HepG2 (cell line): ENCODE data around the gene ABHD2. TPM values are rescaled to one million over a fixed set of nuclear protein-coding genes. Genes with fewer than 3 reads are reported as not detected.

ENCODE experiments used
- ARHGAP35 ChIP-seq: sonication (generic); formaldehyde crosslinking; IDR thresholded peaks from 2 replicates; pipeline ENCODE4 v1.9.0; 2022; ENCODE audit warnings: mild to moderate bottlenecking, inconsistent platforms, moderate library complexity, missing genetic modification reagents, borderline replicate concordance
- IKZF5 ChIP-seq: IDR thresholded peaks from 2 replicates; pipeline ENCODE4 v1.6.1; 2018; ENCODE audit warnings: missing genetic modification reagents, mild to moderate bottlenecking, missing compliant biosample characterization
- MAF1 ChIP-seq: sonication (generic); formaldehyde crosslinking; IDR thresholded peaks from 2 replicates; pipeline ENCODE4 v1.5.0; 2020; ENCODE audit warnings: missing genetic modification reagents, borderline replicate concordance
- MBNL3 ChIP-seq: fragments of 250-450 bp; sonication (Bioruptor Pico); conservative IDR thresholded peaks from 2 replicates; pipeline ENCODE4 v1.8.0; 2022; ENCODE audit warnings: mild to moderate bottlenecking, inconsistent platforms
- MIXL1 ChIP-seq: IDR thresholded peaks from 2 replicates; pipeline ENCODE4 v1.6.1; 2016
- PAF1 ChIP-seq: IDR thresholded peaks from 2 replicates; pipeline ENCODE4 v1.6.1; 2016; ENCODE audit warnings: missing genetic modification reagents, missing compliant biosample characterization
- PHB2 ChIP-seq: fragments of 450-650 bp; IDR thresholded peaks from 2 replicates; pipeline ENCODE4 v1.6.1; 2018; ENCODE audit not compliant: partially characterized antibody
- RAD51 ChIP-seq: fragments of 450-650 bp; IDR thresholded peaks from 2 replicates; pipeline ENCODE4 v1.6.1; 2016; ENCODE audit warnings: borderline replicate concordance
- SNRNP70 ChIP-seq: fragments of 200-400 bp; formaldehyde crosslinking; IDR thresholded peaks from 2 replicates; pipeline ENCODE4 v1.6.1; 2017; ENCODE audit warnings: mild to moderate bottlenecking, low read depth, low read length, moderate library complexity
- SSRP1 ChIP-seq: IDR thresholded peaks from 2 replicates; pipeline ENCODE4 v1.6.1; 2016; ENCODE audit warnings: control low read depth
- TEAD2 ChIP-seq: sonication (generic); formaldehyde crosslinking; IDR thresholded peaks from 2 replicates; pipeline ENCODE4 v1.9.0; 2021; ENCODE audit warnings: missing genetic modification reagents
- THYN1 ChIP-seq: sonication (generic); formaldehyde crosslinking; IDR thresholded peaks from 2 replicates; pipeline ENCODE4 v1.8.1; 2023; ENCODE audit warnings: low read depth, mild to moderate bottlenecking, moderate library complexity, missing genetic modification reagents, borderline replicate concordance
- TIGD3 ChIP-seq: sonication (generic); formaldehyde crosslinking; IDR thresholded peaks from 2 replicates; pipeline ENCODE4 v1.5.1; 2020; ENCODE audit warnings: mild to moderate bottlenecking, missing genetic modification reagents, borderline replicate concordance
- ZNF232 ChIP-seq: sonication (generic); formaldehyde crosslinking; IDR thresholded peaks from 2 replicates; pipeline ENCODE4 v1.4.0; 2020; ENCODE audit warnings: missing genetic modification reagents, borderline replicate concordance
- ZNF24 ChIP-seq: fragments of 450-650 bp; IDR thresholded peaks from 2 replicates; pipeline ENCODE4 v1.6.1; 2017; ENCODE audit warnings: antibody characterized with exemption, mild to moderate bottlenecking
- ZNF326 ChIP-seq: sonication (generic); formaldehyde crosslinking; IDR thresholded peaks from 2 replicates; pipeline ENCODE4 v1.4.0; 2020; ENCODE audit warnings: missing genetic modification reagents, borderline replicate concordance
- ZNF331 ChIP-seq: sonication (generic); formaldehyde crosslinking; IDR thresholded peaks from 2 replicates; pipeline ENCODE4 v1.4.0; 2020; ENCODE audit warnings: missing genetic modification reagents
- ZNF460 ChIP-seq: sonication (generic); formaldehyde crosslinking; IDR thresholded peaks from 2 replicates; pipeline ENCODE4 v1.5.1; 2020; ENCODE audit warnings: missing genetic modification reagents, mild to moderate bottlenecking, borderline replicate concordance
- ZNF569 ChIP-seq: sonication (generic); formaldehyde crosslinking; IDR thresholded peaks from 2 replicates; pipeline ENCODE4 v1.5.0; 2020; ENCODE audit warnings: mild to moderate bottlenecking, missing genetic modification reagents, moderate library complexity, borderline replicate concordance
- ZNF629 ChIP-seq: sonication (generic); formaldehyde crosslinking; conservative IDR thresholded peaks from 2 replicates; pipeline ENCODE4 v1.5.0; 2020; ENCODE audit warnings: missing genetic modification reagents
- ZNF672 ChIP-seq: sonication (generic); formaldehyde crosslinking; IDR thresholded peaks from 2 replicates; pipeline ENCODE4 v1.8.1; 2022; ENCODE audit warnings: missing genetic modification reagents
- ZNF747 ChIP-seq: sonication (generic); formaldehyde crosslinking; IDR thresholded peaks from 2 replicates; pipeline ENCODE4 v1.8.1; 2023; ENCODE audit warnings: missing genetic modification reagents, mild to moderate bottlenecking, borderline replicate concordance
- polyA plus RNA-seq, 8 experiments: library from polyadenylated mRNA; depleted of rRNA in 3 of 8; stranded (reverse) in 7 of 8; unstranded in 1 of 8; fragments of >200 nt; fragmentation: Illumina TruSeq in 4 of 8; extraction: Trizol in 4 of 8; gene quantifications; 2 replicates each; pipeline versions ENCODE4 v1.2.1 to v1.2.3, GENCODE V29; 2011 to 2016; ENCODE audit warnings: low read depth in 4 of 8, missing spikeins in 1 of 8, mixed read lengths in 1 of 8; ENCODE audit not compliant: insufficient read depth in 1 of 8
- total RNA-seq, 5 experiments: library from RNA; depleted of rRNA; stranded (reverse); fragments of >200 nt; fragmentation: Illumina TruSeq; extraction: Trizol; gene quantifications; 2 replicates each; pipeline ENCODE4 v1.2.3, GENCODE V29; 2016; ENCODE audit warnings: low read depth in 1 of 5
- TF ChIP-seq, protein P1 (sequence below): sonication (generic); formaldehyde crosslinking; IDR thresholded peaks from 2 replicates; pipeline ENCODE4 v1.5.0; 2020; ENCODE audit warnings: mild to moderate bottlenecking, missing genetic modification reagents, borderline replicate concordance

Gene ABHD2
- total and polyA plus RNA-seq, 2 of the 13 experiments (the other 11 are each of a cell fraction or from before 2014, with no cell fraction given), result 14.8 to 22.4 TPM

DNA sequence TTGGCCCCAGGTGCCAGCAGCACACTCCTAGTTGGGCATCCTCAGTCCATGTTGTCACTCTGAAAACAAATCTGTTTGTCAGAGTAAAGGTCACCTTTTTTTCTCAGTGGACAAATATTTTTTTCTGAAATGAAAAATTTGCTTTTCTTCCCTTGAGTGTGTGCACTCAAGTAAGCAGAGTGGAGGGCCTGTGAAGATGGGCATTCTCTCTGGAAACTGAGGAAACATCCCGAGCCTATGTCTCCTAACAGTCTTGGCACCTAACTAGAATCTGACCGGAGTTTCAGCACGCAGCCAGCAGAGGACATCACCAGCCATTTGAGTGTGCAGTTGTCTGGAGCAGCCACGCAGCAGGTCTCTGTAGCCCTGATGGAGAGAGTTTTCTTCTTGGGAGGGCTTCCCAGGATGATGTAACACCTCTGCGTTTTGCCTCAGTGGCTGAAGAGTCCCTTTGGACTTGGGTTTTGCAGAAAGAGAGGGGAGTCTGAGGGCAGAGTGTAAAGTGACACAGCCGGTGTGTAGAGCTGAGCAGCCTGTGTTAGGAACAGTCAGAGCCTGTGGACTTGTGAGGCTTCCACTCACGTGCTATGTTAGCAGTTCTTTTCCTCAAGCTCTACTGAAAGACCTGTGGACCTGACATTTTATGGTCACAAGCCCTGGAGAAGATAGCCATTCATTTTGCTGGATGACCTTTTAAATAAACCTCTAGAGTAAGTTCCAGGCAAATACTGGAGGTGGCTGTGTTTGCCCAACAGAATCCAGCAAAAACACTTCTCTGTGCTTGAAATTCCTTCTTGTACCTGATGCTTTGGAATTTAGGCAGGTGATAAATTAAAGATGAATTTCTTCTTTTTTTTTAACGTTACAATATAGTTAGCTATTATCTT lies 51.6 kb downstream of the ABHD2 start (continued):
- peak; percentile 28; the same call in 1 of the 2 replicates for TF ChIP-seq IKZF5 (CRISPR knock-in tag)
- TF ChIP-seq ZNF232 (CRISPR knock-in tag), result no peak
- no peak for TF ChIP-seq PHB2
- TF ChIP-seq, protein P1, sequence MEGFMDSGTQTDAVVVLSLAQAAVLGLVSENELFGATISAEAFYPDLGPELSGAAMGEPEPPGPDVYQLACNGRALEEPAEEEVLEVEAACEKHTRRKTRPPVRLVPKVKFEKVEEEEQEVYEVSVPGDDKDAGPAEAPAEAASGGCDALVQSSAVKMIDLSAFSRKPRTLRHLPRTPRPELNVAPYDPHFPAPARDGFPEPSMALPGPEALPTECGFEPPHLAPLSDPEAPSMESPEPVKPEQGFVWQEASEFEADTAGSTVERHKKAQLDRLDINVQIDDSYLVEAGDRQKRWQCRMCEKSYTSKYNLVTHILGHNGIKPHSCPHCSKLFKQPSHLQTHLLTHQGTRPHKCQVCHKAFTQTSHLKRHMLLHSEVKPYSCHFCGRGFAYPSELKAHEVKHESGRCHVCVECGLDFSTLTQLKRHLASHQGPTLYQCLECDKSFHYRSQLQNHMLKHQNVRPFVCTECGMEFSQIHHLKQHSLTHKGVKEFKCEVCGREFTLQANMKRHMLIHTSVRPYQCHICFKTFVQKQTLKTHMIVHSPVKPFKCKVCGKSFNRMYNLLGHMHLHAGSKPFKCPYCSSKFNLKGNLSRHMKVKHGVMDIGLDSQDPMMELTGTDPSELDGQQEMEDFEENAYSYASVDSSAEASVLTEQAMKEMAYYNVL (CRISPR knock-in tag), result no peak; the same call in 1 of the 2 replicates
- TF ChIP-seq ZNF747 (CRISPR knock-in tag), result no peak
- TF ChIP-seq ZNF672 (CRISPR knock-in tag), result no peak
- no peak for TF ChIP-seq ZNF629 (CRISPR knock-in tag)
- TF ChIP-seq ZNF24, result no peak
- no peak for TF ChIP-seq ARHGAP35 (CRISPR knock-in tag)
- no peak for TF ChIP-seq TIGD3 (CRISPR knock-in tag)
- no peak for TF ChIP-seq ZNF460 (CRISPR knock-in tag)
- no peak for TF ChIP-seq MIXL1 (CRISPR knock-in tag)
- TF ChIP-seq THYN1, result no peak
- no peak for TF ChIP-seq TEAD2 (CRISPR knock-in tag)
- TF ChIP-seq SNRNP70, result no peak
- TF ChIP-seq MAF1, result no peak
- TF ChIP-seq ZNF331 (CRISPR knock-in tag), result no peak
- TF ChIP-seq ZNF569 (CRISPR knock-in tag), result peak; percentile 44; the same call in 1 of the 2 replicates
- 0 out of 2 replicates have a peak, but pooled peaks have one; percentile 45 for TF ChIP-seq SSRP1 (CRISPR knock-in tag)
- no peak for TF ChIP-seq PAF1 (CRISPR knock-in tag)
- no peak for TF ChIP-seq ZNF326 (CRISPR knock-in tag)
- no peak for TF ChIP-seq MBNL3 (CRISPR knock-in tag)
- TF ChIP-seq RAD51, result no peak
